Activated naive CD4-positive, alpha-beta T cell treated with anti-CD3 and anti-CD28 coated beads, Interleukin-2, amount 50 U/mL, for 24 hours (primary cell): Measurements from ENCODE around the gene MCC.

Experiments used
- H3K27ac Mint-ChIP-seq: one replicate; pipeline ENCODE4 v1.8.0; 2021; ENCODE audit warnings: mild to moderate bottlenecking, mixed read lengths
- H3K27me3 Mint-ChIP-seq: one replicate; pipeline ENCODE4 v1.8.0; 2021; ENCODE audit warnings: mixed read lengths
- H3K36me3 Mint-ChIP-seq: one replicate; pipeline ENCODE4 v1.8.0; 2021; ENCODE audit warnings: mixed read lengths
- H3K4me1 Mint-ChIP-seq: one replicate; pipeline ENCODE4 v1.8.0; 2021; ENCODE audit warnings: mixed read lengths
- H3K4me3 Mint-ChIP-seq: one replicate; pipeline ENCODE4 v1.8.0; 2021; ENCODE audit warnings: mild to moderate bottlenecking, mixed read lengths
- H3K9me3 Mint-ChIP-seq: one replicate; pipeline ENCODE4 v1.8.0; 2021; ENCODE audit warnings: mixed read lengths

Gene MCC

DNA sequence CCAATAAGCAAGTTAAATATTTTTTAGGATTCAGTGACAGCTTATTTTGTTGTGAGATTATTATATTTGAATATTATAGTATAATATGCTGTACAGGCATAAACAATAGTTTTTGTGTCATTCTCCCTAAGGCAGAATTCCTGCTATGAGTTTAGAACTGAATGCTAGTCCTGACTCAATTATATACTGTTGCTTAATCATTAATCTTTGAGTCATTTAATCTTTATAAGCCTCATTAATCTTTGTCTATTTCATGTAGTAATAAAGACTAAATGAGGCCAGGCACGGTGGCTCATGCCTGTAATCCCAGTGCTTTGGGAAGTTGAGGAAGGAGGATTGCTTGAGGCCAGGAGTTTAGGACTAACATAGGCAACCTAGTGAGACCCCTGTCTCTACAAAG, 515.2 kb downstream of the MCC start:
- no peak overlapping the region for H3K27ac Mint-ChIP-seq
- no peaks in the 10 kb centered on the region for H3K27me3 Mint-ChIP-seq
- no peak overlapping the region for H3K4me3 Mint-ChIP-seq
- H3K36me3 Mint-ChIP-seq, result no peaks in the 10 kb centered on the region
- peaks cover 14% of the 10 kb centered on the region for H3K4me1 Mint-ChIP-seq
- no peaks in the 10 kb centered on the region for H3K9me3 Mint-ChIP-seq
